ENCODE results near the gene TTC13. TPM values are rescaled to one million over a fixed set of nuclear protein-coding genes. Genes with fewer than 3 reads are reported as not detected.
A peak's percentile ranks its signal among the peaks of the same experiment; 100 is the strongest.

TTC13 gene
- total RNA-seq, 1 donor from 2014 or later: 27.1 TPM

GRCh38 chr1:230925608-230926007, 53.1 kb downstream of the TTC13 start:
- Mint-ChIP-seq H3K4me1 (ENCODE audit: low read depth) (peaks cover 3% of the 10 kb centered on the region), H3K9me3 (ENCODE audit: low read depth) (peaks cover 9% of the 10 kb centered on the region), H3K27me3 (ENCODE audit: low read depth) (no peaks in the 10 kb centered on the region), H3K27ac (ENCODE audit: unreplicated experiment) (no peak overlapping the region), H3K4me3 (ENCODE audit: unreplicated experiment) (no peak overlapping the region), H3K36me3 (ENCODE audit: low read depth) (peaks cover 36% of the 10 kb centered on the region)
- TF ChIP-seq CTCF (IDR thresholded peaks at IDR 0.05): no peak
- DNase-seq (ENCODE audit: low spot score): no peak

GRCh38 chr1:230923176-230923575, 55.5 kb downstream of the TTC13 start:
- no peaks in the 10 kb centered on the region for H3K27me3 Mint-ChIP-seq (ENCODE audit: low read depth)
- H3K27ac Mint-ChIP-seq (ENCODE audit: unreplicated experiment): no peak overlapping the region
- H3K36me3 Mint-ChIP-seq (ENCODE audit: low read depth): peaks cover 38% of the 10 kb centered on the region
- H3K9me3 Mint-ChIP-seq (ENCODE audit: low read depth): peaks cover 5% of the 10 kb centered on the region
- no peak for TF ChIP-seq CTCF (IDR thresholded peaks at IDR 0.05)
- H3K4me1 Mint-ChIP-seq (ENCODE audit: low read depth): peaks cover 3% of the 10 kb centered on the region
- H3K4me3 Mint-ChIP-seq (ENCODE audit: unreplicated experiment): no peak overlapping the region
- DNase-seq (ENCODE audit: low spot score): no peak

GRCh38 chr1:230922620-230923019, 56.0 kb downstream of the TTC13 start:
- DNase-seq (ENCODE audit: low spot score): no peak
- no peak overlapping the region for H3K4me3 Mint-ChIP-seq (ENCODE audit: unreplicated experiment)
- peak; percentile 59 for TF ChIP-seq CTCF (IDR thresholded peaks at IDR 0.05)
- H3K9me3 Mint-ChIP-seq (ENCODE audit: low read depth): peaks cover 2% of the 10 kb centered on the region
- H3K4me1 Mint-ChIP-seq (ENCODE audit: low read depth): peaks cover 4% of the 10 kb centered on the region
- H3K27me3 Mint-ChIP-seq (ENCODE audit: low read depth): no peaks in the 10 kb centered on the region
- no peak overlapping the region for H3K27ac Mint-ChIP-seq (ENCODE audit: unreplicated experiment)
- peaks cover 35% of the 10 kb centered on the region for H3K36me3 Mint-ChIP-seq (ENCODE audit: low read depth)

GRCh38 chr1:230919207-230919606, 59.5 kb downstream of the TTC13 start:
- H3K4me1 Mint-ChIP-seq (ENCODE audit: low read depth): peaks cover 18% of the 10 kb centered on the region
- H3K27ac Mint-ChIP-seq (ENCODE audit: unreplicated experiment): no peak overlapping the region
- DNase-seq (ENCODE audit: low spot score): no peak
- peaks cover 32% of the 10 kb centered on the region for H3K36me3 Mint-ChIP-seq (ENCODE audit: low read depth)
- TF ChIP-seq CTCF (IDR thresholded peaks at IDR 0.05): no peak
- no peak overlapping the region for H3K4me3 Mint-ChIP-seq (ENCODE audit: unreplicated experiment)
- H3K9me3 Mint-ChIP-seq (ENCODE audit: low read depth): no peaks in the 10 kb centered on the region
- H3K27me3 Mint-ChIP-seq (ENCODE audit: low read depth): no peaks in the 10 kb centered on the region

- Mint-ChIP-seq H3K9me3 (ENCODE audit: low read depth) (no peaks in the 10 kb centered on the region), H3K4me3 (ENCODE audit: unreplicated experiment) (no peak overlapping the region)
These were observed 61.2 kb downstream of the TTC13 start for GRCh38 chr1:230917284-230918135.

More at GRCh38 chr1:230917284-230918135, 61.2 kb downstream of the TTC13 start:
- Mint-ChIP-seq H3K27me3 (ENCODE audit: low read depth) (no peaks in the 10 kb centered on the region), H3K27ac (ENCODE audit: unreplicated experiment) (peak overlapping the region; percentile 0), H3K36me3 (ENCODE audit: low read depth) (peaks cover 31% of the 10 kb centered on the region), H3K4me1 (ENCODE audit: low read depth) (peaks cover 28% of the 10 kb centered on the region)
- DNase-seq (ENCODE audit: low spot score): no peak
- peak; percentile 78 for TF ChIP-seq CTCF (IDR thresholded peaks at IDR 0.05)

All from chondrocyte (in vitro differentiated cells).